ENCODE data around the gene POLK.
"Not testable (repeated sequence)": the region's sequence is repeated elsewhere in the genome, so short reads cannot be mapped to it uniquely, and the experiment has no call there.

POLK gene

DNA sequence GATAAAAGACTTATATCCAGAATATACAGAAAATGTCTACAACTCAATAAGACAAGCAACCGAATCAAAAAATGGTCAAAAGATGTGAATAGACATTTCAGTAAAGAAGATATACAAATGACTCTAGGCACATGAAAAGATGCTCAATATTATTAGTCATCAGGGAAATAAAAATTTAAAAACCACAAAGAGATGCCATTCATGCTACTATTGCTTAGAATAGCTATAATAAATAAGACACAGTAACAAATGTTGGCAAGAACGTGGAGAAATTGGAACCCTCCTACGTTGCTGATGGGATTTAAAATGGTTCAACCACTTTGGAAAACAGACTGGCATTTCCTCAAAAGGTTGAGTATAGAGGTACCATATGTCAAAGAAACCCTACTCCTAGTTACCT is 39.8 kb downstream of the POLK start:
- DNase-seq = no peak

DNA sequence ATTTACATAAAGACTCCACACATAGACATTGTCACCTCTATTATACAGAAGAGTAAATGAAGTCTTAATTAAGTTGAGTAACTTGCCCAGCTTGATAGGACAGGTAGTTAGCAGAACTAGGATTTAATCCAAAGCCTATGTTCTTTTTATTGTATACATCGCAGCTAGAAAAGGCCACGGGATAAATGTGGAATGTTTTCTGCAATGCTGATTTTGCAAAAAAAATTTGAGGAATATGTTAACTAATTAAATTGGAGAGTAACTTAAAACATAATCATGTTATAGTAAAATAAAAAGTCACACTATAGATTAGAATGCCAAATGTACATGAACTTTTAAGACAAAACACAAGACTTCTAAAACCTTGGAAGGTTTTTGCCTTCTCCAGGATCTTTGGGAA is 41.1 kb downstream of the POLK start:
- DNase-seq = no peak

DNA sequence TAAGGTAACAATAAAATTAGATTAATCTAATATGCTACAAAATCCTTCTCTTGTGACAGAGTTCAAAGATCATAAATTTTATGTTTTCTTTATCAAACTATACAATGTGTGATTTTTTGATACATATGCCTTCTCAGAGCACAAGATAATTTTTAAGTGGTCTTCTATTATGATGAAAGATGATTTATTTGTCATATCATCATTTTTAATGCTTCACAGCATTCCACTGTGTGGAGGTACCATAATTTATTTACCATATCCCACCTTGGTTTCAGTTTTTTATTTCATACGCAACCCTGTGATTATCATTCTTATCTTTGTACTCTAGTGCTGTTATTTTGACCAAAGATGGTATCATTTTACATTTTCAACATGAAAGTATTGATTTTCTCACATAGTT is 41.7 kb downstream of the POLK start:
- no peak for DNase-seq

DNA sequence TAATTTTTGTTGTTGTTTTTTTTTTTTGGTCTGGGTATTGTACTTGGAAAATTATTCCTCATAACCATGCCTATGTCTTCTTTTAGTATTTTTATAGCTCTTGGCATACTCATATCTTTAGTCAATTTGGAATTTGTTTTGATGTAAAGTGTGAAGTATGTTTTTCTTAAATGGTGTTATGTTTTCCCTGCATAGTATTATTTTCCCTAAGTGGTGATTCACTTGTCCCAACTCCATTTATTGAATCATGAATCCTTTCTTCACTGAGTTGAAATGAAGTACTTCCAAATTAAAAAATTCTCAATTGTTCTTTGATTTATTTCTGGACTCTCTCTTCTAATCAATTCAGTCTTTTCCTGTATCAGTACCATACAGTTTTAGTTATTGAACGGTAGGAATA is 46.5 kb downstream of the POLK start:
- no peak for DNase-seq

DNA sequence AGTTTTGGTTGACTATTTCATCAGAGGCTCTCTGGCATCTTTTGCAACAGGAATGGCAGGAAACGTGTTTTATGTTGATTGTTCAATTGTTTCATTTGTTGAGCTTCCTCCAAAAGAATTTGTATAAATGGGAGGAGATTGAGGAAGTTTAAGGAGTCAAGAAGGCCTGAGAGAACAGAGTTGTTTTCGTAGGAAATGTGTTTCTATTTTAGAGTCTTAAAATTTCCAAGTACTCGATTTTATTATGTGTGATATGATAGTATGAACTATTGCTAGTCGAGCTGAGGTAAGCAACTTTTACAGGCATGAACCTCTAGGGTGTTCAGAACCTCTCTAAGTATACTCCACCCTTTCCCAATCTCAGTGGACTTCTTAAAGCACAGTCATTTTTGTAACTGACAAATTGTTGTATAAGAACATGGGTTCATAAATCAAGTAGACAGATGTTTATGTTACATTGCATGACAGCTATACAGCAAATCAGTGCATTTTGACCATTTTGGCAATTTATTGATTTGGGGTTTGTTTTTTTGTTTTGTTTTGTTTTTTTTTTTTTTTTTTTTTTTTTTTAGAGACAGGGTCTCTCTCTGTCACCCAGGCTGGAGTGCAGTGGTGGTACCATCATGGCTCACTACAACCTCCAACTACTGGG is 47.4 kb downstream of the POLK start:
- DNase-seq = no peak

DNA sequence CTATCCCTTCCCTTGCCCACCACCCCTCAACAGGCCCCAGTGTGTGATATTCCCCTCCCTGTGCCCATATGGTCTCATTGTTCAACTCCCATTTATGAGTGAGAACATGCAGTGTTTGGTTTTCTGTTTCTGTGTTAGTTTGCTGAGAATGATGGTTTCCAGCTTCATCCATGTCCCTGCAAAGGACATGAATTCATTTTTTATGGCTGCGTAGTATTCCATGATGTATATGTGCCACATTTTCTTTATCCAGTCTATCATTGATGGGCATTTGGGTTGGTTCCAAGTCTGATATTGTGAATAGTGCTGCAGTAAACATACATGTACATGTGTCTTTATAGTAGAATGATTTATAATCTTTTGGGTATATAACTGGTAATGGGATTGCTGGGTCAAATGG is 49.0 kb downstream of the POLK start:
- not testable (repeated sequence) for DNase-seq

DNA sequence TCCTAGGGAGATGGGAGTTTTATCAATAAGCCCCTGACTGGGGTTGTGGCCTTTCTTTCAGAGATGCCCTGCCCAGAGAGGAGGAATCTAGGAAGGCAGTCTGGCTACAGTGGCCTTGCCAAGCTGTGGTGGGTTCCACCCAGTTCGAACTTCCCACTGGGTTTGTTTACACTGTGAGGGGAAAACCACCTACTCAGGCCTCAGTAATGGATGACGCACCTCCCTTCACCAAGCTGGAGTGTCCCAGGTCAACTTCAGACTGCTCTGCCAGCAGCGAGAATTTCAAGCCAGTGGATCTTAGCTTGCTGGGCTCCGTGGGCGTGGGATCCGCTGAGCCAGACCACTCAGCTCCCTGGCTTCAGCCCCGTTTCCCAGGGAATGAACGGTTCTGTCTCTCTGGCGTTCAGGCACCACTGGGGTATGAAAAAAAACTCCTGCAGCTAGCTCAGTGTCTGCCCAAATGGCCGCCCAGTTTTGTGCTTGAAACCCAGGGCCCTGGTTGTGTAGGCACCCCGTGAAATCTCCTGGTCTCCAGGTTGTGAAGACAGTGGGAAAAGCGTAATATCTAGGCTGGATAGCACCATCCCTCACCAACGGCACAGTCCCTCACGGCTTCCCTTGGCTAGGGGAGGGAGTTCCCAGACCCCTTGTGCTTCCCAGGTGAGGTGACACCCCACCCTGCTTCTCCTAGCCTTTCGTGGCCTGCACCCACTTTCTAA is 54.5 kb downstream of the POLK start:
- DNase-seq = not testable (repeated sequence)

DNA sequence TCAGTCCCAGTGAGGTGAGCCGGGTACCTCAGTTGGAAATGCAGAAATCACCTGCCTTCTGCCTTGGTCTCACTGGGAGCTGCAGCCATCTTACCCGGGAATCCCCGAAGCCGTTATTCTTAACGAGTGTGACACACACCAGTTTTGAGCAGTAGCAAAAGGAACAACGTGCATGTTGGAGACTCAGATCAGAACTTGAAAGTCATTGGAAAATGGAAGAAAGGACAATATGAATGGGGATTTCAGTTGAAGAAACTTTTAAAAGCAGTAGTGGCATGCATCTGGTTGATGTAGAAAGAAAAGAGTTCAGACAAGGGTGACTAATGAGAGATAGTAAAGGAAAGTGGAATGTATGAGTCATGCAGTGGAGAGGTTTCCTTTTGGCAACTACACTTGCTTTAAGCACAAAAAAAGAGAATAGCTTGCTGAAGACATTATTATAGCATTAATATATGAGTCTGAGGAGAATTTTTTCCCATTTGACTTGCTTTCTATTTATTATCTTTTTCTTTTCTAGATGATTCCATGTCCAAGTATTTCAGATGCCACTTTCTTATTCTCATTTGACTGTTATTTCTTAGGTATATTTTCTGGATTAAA is 55.1 kb downstream of the POLK start:
- peak; percentile 13 for DNase-seq

DNA sequence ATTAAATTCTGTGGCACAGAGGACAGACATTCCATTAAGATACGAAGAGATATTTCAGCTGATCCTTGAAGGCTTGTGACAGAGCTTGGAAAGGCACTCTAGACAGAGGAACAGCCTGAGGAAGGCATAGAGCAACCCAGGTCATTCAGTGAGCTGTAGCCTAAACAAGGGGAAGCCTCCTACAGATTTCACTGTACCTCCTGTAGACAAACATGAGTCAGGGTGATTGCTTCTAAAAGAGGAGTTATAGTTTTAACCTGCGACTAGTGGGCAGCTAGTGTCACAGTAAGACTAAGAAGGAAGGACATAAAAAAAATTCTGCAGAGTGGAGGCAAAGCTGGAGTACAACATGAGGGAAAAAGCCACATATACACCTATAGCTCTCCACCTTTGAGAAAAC is 56.0 kb downstream of the POLK start:
- DNase-seq = no peak

DNA sequence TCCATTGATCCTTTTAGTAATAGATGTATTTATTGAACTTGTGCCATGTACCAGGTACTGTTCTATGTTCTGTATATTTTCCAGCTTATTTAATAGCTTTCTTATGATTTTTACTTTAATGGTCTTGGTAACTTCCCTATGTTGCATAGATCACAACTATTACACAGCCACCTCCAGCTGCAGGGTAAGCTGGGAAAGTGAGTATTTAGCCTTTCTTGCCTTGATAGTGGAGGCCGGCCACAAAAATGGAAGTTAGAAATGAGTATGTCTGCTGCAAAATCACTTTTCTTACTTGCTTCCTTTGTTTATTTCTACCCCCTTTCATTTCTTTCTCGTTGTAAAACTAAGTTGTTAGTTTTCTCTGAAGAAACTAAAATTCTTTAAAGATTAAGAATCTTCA is 56.5 kb downstream of the POLK start:
- no peak for DNase-seq

DNA sequence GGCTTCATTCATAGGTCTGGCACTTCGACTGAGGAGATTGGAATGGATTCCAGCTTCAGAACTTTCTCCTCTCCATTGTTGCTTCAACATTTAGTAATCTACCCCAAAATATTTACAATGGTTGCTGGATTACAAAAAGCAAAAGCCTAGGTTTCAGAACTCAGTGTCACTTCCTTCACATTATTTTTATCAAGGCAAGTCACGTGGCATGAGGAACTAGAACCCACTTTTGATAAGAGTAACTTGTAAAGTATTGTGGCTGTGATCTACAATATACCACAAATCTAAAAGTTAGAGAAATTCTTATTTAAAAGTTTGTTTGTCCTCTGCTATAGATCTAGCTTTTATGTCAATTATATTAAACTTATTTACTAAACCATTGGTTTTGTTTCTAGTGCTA is 59.9 kb downstream of the POLK start:
- no peak for DNase-seq

DNA sequence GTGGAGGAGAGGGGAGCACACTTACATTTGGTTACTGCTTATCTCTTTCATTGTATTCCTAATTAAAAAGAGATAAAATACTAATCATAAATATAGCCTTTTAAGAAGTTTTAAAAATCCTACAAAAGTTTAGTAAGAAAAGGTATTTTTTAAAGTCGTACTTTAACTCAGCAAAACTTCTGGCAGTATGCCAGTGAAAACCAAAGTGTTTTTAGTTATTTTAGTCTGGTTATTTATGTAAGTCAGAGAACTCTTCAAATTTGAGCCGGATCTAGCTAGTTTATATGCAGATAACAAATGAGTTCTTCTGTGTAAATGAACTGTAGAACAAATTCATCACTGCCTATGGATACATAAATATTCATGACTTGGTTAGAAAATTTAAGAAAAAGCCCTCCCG is 63.1 kb downstream of the POLK start:
- DNase-seq = no peak

DNA sequence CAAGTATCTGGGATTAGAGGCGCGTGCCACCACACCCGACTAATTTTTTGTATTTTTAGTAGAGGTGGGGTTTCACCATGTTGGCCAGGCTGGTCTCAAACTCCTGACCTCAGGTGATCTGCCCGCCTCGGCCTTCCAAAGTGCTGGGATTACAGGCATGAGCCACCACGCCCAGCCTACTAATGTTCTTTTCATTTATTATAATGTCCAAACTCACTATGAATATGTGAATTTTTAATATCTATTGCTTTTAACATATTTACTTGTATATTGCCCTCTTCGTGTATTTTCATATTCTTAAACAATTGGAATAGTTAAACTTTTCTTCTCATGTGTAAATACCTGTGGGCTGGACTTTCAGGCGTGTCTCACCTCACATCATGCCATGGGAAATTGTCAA is 66.6 kb downstream of the POLK start:
- DNase-seq = not testable (repeated sequence)

DNA sequence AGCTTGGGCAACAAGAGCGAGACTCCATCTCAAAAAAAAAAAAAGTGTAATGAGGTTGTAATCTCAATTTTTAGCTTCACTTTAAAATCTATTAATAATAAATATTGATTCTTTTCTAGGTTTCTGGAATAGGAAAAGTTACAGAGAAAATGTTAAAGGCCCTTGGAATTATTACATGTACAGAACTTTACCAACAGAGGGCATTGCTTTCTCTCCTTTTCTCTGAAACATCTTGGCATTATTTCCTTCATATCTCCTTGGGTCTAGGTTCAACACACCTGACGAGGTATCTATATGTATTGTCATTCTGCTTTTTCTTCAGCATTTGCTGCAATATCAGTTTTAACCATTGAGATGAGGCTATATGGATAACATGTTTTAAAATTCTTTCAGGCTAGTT is 73.0 kb downstream of the POLK start:
- DNase-seq = no peak

DNA sequence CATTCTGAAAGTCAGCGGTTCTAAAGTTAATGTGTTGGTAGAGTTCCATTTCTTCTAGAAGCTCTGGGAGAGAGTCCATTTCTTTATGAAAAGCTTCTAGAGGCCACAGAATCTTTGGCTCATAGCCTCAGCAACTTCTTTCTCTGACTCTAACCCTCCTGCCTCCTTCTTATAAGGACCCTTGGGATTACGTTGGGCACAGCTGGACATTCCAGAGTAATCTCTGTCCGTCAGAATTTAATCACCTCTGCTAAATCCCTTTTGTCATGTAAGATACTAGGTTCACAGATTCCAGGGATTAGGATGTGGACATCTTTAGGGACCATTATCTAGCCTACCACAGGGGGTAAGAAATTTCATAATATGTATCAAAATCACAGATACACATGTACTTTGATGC is 77.0 kb downstream of the POLK start:
- DNase-seq = no peak

DNA sequence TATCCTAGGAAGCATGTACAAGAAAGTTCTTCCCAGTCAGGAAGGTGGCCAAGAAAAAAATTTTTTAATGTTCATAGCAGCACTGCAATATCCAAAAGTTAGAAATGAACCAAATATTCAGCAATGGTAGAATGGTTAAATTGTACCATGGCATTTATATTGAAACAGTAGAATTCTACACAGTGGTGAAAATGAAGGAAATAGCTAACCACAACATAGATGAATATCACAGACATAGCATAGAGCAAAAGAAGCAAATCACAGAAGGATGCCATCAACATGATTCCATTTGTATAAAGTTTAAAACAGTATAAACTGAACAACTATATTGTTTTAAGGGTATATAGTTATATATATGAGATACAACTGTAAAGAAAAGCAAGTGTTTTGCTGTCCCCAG is 88.8 kb downstream of the POLK start:
- no peak for DNase-seq

DNA sequence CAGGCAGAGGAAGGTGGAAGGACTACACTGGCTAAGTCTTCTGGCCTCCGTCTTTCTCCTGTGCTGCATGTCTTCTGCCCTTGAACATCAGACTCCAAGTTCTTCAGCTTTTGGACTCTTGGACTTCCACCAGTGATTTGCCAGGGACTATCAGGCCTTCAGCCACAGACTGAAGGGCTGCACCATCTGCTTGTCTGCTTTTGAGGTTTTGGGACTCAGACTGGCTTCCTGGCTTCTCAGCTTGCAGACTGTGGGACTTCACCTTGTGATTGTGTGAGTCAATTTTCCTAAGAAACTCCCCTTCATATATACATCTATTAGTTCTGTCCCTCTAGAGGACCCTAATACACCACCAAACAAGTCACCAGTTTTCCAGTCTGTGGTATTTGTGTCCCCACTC is 89.9 kb downstream of the POLK start:
- no peak for DNase-seq

DNA sequence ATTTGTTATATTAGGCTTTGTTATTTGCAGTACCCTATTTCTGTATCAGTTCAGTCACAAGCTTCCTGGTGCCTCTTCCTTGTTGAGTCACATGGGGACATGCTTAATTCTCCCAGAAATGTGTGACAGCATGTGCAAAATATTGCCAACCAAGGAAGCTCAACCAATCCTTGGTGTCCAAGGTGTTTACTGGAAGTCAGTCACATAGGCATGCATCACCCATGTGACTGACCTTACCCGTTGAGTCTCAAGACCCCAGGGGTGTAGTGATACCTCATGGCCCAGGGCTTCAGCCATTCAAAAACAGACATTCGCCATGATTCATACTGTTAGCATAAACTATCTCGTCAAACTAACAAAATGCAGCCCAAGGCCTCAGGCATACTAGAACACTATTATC is 90.3 kb downstream of the POLK start:
- DNase-seq = no peak

DNA sequence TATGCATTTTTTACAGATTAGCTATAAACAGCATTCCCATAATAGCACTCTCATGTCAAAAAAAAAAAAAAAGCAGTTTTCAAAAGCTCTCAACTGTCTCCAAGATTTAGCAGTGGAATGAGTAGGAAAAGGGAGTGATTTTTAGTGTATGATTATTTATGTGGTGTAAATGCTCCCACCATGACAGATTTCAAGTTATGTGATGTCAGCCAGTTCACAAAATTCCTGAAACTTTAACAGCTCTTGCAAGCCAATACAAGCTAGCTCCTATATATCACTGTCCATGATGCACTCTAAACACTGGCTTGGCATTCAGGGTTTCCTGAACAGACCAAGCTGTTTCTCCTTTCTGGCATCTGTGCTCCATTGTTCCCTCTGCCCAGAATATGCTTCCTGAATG is 91.7 kb downstream of the POLK start:
- no peak for DNase-seq

DNA sequence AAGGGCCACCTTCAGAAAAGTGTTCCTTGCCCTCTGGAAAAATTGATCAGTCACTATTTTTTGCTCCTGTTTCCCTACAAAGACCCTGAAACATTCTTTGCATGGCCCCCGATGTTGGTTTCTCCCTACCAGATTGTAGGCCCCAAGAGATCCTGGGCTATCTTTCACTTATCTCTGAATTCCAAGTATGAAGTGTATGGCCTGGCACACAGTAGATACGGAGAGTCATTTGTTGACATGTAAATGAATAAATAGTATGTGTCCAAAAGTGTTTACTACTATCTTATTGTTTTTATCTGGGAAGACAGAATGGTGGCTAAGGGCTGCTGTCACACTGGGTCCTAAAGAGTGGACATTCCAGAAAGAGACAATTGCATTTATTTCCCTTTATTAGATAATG is 92.1 kb downstream of the POLK start:
- DNase-seq = no peak

DNA sequence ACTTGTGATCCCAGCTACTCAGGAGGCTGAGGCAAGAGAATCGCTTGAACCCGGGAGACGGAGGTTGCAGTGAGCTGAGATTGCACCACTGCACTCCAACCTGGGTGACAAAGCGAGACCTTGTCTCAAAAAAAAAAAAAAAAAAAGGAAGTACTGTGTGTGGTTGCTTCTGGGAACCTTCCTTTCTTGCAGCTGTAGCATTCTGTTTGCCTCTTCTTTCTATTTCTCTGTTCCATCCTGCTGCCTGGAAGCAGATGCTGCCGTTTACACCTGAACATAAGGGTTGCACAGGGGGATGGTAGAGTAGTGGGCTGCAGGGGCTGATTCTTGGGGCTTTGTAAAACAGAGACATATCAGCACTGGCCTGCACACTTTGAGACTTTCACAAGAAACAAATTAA is 95.7 kb downstream of the POLK start:
- not testable (repeated sequence) for DNase-seq

DNA sequence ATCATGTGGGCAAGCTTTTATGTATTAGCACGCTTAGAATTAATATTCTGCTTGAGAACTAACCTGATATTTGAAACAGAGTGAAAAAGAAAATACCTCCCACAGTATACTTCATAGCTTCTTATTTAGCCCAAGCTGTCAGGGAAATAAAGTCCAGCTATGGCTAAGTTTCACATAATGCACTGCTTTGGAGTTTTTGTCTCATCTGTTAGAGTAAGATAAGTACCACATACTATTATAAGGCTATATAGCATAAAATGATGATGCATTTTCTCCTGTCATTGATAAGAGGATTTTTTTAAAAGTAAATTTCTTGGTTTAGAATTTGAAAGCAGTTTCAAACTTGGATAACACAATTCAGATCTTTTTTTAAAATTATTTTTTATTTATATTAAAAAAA is 97.2 kb downstream of the POLK start:
- DNase-seq = no peak

DNA sequence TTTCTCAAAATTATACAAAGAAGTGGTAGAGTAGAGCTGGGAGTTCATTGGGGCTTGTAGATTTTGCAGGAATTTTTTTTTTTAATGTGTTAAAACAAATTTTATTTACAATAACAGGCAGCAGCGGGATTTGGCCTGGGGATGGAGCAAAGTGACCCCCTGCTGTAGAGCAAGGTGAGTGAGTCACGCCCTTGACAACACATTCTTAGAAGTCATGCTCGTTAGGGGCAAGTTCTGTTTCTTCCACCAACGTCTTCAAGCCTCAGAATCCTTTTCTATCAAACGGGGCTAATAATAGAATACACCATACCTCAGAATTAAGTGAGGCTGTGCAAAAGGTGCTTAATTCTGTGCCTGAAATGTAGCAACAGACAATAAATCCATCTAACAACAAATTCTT is 98.5 kb downstream of the POLK start:
- no peak for DNase-seq

DNA sequence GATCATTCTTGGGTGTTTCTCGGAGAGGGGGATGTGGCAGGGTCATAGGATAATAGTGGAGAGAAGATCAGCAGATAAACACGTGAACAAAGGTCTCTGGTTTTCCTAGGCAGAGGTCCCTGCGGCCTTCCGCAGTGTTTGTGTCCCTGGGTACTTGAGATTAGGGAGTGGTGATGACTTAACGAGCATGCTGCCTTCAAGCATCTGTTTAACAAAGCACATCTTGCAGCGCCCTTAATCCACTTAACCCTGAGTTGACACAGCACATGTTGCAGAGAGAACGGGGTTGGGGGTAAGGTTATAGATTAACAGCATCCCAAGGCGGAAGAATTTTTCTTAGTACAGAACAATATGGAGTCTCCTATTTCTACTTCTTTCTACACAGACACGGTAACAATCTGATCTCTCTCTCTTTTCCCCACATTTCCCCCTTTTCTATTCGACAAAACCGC is 99.2 kb downstream of the POLK start:
- not testable (repeated sequence) for DNase-seq
